GM21515 (cell line): Measurements from ENCODE around the gene PRRT3.
A peak's percentile ranks its signal among the peaks of the same experiment; 100 is the strongest.
"Not testable (repeated sequence)": the region's sequence is repeated elsewhere in the genome, so short reads cannot be mapped to it uniquely, and the experiment has no call there.

ENCODE experiments used
- ATAC-seq: cut with Tn5 transposase; IDR thresholded peaks from one replicate; pipeline ENCODE4 v1.9.1; 2021; ENCODE audit not compliant: unreplicated experiment

Gene PRRT3

DNA sequence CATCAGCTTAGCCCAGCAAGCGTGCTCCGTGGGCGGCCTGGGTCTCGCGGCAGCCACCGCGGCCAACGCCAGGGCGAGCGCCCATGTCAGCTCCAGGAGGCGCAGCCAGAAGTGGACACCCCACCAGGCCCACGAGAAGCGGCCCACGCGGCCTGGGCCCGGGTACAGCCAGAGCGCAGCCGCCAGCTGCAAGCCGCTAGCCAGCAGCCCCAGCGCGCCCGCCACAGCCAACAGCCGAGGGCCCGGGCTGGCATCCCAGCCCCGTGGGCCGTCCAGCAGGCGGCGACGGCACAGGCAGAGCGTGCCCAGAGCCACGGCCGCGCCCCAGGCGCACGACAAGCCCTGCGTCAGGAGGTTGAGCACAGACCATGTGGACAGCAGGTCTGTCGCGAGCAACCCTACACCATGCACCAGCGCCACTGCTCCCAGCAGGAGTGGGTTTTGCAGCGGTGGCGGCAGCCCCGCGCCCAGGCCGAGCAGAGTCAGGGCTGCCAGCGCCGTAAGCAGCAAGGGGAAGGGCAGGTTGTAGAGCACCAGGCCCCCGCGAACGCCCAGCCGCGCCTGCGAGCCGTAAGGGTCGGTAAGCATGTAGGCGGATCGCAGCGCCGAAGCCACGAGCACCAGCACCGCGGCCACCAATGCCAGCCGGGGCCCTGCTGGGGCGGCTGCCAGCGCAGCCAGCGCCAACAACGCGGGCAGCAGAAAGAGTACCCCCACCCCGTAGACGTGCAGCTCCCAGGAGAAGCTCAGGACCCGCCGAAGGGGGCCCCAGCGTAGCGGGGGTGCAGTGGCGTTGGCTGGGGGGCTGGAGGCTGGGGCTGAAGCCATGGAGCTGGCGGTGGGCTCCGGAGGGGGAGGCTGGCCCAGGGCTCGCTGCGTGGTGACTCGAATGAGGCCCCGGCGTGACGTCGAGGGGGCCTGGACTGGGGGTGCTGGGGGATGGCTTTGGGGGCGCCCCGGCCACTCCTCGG is 4.9 kb downstream of the PRRT3 start:
- no peak for ATAC-seq

DNA sequence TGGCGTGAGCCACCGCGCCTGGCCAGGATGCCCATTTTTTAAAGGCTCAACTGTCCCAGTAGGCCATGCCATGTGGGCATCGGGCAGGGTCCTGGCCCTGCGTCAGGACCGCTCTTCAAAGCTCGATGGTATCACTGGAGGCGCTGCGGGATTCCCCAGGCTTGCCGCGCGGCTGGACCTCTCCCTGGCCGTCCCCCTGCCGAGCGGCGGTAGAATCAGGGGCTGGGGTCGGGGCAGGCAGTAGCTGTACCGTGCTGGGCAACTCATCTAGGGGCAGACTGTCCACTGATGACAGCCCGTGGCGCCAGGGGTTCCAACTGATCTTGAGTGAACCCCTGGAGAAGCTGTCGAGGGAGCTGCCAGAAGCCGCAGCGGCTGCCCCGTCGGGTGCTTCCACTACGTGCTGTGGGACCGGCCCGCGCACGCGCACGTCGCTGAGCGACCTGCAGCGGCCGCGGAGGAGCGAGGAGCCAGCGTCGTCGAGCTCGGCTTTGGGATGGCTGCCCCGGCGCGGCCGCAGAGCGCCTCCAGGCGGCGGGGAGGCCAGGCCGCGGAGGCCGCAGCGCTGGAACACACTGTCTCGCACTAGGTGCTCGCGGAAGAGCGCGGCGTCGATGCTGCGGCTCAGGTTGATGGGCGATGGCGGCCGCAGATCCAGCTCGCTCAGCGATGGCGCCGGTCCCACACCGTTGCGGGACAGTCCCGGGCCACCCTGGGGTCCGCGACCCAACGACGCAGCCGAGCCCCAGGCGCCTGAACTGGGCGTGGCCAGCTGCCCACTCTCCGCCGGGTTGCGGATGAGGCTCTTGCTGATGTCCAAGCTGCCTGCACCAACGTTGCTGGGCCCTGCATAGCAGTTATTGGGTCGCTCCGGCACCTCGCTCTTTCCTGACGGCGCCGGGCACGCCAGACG is 5.8 kb downstream of the PRRT3 start:
- no peak for ATAC-seq

DNA sequence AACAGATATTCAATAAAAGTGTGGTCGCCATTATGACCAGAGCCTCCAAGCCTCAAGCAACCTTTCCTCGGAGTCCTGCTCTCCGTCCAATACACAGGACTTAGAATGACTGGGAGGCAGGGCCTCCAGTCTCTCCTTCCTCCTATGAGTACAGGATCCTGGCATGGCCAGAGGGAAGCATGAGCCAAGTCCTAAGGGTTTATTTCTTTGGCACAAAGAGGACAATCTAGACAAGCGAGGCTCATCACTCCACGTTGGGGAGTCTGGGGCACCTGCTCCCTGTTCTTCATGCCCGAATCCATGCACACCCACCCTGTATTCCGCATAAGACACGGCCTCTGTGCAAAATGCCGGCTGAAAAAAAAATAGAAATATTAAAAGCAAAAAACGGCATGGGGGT is 6.8 kb downstream of the PRRT3 start:
- no peak for ATAC-seq

DNA sequence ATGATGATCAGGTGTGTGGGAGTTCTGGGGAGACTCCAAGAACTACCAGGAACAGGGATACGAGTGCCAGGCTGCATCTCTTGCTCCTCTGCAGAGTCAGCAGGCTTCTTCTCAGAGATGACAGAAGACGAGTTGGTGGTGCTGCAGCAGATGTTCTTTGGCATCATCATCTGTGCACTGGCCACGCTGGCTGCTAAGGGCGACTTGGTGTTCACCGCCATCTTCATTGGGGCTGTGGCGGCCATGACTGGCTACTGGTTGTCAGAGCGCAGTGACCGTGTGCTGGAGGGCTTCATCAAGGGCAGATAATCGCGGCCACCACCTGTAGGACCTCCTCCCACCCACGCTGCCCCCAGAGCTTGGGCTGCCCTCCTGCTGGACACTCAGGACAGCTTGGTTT is 7.9 kb downstream of the PRRT3 start:
- no peak for ATAC-seq

DNA sequence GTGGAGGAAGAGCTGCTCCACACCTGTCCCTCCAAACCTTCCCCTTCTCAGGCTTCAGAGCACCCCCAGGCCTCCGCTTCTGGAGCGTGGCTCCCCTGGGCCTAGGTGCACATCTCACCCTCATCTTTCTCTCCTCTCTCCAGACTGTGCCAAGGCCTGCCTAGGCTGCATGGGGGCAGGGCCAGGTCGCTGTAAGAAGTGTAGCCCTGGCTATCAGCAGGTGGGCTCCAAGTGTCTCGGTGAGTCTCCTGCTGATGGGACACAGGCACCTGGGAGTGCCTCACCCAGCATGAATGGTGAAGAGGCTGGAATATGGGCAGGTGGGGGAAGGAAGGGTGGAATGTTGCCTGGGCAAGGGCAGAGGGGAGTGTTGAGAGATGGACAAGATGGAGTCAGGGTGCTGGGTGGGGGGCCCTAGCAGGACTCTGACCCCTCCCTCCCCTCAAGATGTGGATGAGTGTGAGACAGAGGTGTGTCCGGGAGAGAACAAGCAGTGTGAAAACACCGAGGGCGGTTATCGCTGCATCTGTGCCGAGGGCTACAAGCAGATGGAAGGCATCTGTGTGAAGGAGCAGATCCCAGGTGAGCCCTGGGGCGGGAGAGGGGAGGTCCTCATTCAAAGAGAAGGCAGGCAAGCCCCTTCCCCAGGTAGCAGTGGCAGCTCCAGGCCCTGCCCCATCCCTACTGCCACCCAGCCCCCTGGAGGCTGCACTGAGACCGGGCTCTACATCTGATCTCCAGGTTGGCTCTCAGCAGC is 9.1 kb downstream of the PRRT3 start:
- ATAC-seq = no peak

DNA sequence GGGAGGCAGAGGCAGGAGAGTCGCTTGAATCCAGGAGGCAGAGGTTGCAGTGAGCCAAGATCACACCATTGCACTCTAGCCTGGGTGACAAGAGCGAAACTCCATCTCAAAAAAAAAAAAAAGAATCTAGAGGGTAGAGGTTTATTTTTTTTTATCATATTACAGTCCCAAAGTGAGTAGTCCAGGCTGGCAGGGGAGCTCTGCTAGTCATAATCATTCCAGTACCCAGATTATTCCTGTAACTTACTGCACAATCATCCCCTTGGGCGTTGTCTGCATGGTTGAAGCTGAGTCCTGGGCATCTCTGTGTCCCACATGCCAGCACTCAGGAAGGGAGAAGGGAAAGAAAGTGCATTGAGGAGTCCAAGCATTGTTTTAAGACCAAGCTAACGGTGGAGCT is 10.0 kb downstream of the PRRT3 start:
- no peak for ATAC-seq

DNA sequence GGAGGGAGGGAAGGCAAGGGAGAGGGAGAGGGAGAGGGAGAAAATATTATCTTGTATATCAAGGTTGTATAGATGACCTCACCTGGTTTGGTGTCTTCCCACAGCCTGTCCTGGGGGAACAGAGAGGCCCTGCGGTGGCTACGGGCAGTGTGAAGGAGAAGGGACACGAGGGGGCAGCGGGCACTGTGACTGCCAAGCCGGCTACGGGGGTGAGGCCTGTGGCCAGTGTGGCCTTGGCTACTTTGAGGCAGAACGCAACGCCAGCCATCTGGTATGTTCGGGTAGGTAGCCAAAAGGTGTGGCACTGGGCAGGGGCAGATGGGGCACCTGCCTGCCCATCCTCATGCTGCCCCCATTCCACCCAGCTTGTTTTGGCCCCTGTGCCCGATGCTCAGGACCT is 11.5 kb downstream of the PRRT3 start:
- ATAC-seq = no peak

DNA sequence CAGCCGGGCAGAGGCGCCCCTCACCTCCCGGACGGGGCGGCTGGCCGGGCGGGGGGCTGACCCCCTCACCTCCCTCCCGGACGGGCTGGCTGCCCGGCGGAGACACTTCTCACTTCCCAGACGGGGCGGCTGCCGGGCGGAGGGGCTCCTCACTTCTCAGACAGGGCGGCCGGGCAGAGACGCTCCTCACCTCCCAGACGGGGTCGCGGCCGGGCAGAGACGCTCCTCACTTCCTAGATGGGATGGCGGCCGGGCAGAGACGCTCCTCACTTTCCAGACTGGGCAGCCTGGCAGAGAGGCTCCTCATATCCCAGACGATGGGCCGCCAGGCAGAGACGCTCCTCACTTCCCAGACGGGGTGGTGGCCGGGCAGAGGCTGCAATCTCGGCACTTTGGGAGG is 12.3 kb downstream of the PRRT3 start:
- ATAC-seq = not testable (repeated sequence)

DNA sequence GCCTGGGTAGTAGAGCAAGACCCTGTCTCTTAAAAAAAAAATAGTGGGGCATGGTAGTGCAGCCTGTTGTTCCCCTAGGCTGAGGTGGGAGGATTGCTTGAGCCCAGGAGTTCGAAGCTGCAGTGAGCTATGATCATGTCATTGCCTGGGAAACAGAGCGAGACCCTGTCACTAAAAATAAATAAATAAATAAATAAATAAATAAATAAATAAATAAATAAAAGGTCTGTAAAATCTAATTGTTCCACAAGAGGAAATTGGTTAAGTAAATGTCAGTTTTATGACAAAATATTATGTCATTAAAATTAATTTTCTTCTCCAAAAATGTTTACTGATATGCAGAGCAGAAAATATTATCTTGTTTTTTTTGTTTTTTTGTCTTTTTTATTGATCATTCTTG is 13.2 kb downstream of the PRRT3 start:
- no peak for ATAC-seq

DNA sequence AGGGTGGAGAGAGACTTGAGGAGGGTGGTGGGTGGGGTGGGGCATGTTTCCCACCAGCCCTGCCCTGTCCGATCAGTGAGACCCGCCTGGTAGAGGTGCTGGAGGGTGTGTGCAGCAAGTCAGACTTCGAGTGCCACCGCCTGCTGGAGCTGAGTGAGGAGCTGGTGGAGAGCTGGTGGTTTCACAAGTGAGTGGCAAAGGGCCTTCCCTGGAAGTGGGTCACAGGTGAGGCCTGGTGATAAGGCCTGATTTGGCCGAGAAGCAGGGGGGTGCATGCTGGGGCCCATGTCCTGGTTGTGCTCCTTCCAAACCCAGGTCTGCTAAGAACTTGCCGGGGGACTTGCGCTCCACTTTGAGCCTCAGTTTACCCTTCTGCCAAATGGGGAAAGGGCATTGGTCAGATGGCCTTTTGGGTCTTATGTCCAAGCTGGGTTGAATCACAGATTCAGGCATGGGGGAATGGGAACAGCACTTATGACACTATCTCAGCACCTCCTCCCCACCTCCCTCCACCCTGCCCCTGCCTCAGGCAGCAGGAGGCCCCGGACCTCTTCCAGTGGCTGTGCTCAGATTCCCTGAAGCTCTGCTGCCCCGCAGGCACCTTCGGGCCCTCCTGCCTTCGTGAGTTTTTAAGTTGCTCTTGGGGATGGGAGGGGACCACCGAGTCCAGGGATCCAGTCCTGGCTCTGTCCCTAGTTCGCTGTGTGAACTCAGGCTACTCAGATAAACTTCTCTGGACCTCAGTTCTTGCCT is 14.5 kb downstream of the PRRT3 start:
- ATAC-seq = no peak

DNA sequence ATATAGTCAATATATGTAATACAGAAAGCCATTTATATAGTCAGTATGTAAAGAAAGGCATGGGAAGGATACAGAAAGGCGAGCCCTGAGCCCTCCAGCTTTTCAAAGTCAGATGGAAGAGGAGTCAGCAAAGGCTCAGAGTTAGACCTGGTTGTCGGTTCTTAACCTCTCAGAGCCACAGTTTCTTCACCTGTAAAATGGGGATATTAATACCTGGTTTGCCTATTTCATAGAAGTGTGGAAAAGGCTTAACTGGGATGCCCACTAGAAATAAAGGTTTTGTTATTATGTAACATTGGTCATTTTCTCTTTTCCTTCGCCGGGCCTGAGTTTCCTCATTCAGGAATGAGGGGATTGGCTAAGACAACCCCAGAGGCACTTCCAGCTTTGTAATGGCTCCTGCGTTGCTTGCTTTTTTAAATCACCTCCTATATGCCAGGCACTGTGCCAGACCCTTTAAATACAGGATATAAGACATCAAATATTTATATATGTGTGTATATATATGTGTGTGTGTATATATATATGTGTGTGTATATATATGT is 16.2 kb downstream of the PRRT3 start:
- ATAC-seq = no peak

DNA sequence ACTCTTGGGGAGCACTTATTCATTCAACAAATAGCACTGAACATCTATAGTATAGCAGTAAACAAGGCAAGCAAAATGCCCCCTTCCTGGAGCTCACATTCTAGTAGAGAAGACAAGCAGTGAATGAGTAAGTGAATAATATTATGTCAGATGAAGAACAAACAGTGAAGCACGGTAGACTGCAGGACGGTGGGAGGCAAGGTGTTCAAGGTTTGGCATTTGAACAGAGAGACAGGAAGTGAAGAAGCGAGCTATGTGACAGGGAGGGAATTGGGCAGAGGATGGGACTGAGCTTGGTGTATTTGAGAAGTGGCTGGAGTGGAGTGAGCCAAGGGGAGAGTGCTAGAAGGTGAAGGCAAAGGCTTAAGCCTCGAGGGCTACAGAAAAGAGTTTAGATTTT is 17.2 kb downstream of the PRRT3 start:
- no peak for ATAC-seq

DNA sequence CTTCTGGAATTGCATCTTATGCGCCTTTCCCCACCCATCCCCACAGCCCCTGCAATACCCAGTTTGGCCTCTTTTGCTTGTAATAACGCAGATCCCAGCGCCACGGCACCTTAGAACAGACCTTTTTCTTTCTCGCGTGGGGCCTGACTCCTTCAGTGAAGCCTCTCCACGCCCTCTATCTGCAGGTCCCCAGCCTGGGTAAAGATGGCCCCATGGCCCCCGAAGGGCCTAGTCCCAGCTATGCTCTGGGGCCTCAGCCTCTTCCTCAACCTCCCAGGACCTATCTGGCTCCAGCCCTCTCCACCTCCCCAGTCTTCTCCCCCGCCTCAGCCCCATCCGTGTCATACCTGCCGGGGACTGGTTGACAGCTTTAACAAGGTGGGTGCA is 18.0 kb downstream of the PRRT3 start:
- ATAC-seq = no peak

DNA sequence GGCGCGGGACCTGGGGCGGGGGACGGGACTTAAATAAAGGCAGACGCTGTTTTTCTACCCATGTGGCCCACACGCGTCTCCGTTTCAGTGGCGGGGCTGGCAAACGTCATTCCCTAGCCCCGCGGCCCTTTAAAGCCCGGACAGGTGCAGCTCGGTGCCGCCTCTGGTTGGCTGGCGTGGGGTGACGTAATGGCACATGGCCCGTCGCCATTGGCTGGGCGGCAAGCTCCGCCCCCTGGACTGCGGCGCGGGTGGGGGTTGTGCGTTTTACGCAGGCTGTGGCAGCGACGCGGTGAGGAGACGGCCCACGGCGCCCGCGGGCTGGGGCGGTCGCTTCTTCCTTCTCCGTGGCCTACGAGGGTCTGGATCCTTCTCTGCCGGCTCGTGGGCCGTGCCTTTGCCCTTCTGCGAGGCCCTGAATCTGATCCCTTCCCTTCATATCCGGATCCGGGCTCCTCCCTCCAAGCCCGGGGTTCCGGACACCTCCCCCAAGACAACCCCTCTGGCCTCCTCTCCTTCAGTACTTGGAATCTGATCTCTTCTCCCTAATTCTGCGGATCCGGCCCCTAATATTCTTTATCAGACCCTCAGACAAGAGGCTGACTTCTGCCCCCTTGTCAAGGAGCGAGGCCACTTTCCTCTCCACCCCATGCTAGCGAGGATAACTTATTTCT is 18.5 kb downstream of the PRRT3 start, which contains the start of gene CRELD1:
CRELD1 (plus strand) TSS at position 274 of the 674 bp plus-strand sequence. CDS start 605 bp downstream, outside the sequence.
- ATAC-seq = peak; percentile 84

DNA sequence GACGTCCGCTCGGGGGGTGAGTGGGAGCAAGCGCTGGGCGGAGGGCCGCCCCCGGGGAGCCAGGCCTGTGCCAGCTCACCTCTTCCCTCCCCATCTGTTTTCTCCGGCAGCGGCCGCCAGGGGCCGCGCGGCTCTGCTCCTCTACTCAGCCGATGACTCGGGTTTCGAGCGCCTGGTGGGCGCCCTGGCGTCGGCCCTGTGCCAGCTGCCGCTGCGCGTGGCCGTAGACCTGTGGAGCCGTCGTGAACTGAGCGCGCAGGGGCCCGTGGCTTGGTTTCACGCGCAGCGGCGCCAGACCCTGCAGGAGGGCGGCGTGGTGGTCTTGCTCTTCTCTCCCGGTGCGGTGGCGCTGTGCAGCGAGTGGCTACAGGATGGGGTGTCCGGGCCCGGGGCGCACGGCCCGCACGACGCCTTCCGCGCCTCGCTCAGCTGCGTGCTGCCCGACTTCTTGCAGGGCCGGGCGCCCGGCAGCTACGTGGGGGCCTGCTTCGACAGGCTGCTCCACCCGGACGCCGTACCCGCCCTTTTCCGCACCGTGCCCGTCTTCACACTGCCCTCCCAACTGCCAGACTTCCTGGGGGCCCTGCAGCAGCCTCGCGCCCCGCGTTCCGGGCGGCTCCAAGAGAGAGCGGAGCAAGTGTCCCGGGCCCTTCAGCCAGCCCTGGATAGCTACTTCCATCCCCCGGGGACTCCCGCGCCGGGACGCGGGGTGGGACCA is 19.2 kb downstream of the PRRT3 start:
- peak; percentile 73 for ATAC-seq

DNA sequence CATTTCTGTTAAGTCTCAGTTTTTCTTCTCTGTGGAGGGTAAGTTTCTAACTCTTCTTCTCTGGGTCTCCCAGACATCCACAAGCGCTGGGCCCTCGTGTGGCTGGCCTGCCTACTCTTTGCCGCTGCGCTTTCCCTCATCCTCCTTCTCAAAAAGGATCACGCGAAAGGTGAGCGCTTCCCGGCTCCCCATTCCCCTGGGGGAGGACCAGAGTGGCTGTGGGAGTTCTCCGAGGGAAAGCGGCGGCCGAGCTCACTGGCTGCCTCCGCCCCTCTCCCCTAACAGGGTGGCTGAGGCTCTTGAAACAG is 19.7 kb downstream of the PRRT3 start:
- no peak for ATAC-seq

DNA sequence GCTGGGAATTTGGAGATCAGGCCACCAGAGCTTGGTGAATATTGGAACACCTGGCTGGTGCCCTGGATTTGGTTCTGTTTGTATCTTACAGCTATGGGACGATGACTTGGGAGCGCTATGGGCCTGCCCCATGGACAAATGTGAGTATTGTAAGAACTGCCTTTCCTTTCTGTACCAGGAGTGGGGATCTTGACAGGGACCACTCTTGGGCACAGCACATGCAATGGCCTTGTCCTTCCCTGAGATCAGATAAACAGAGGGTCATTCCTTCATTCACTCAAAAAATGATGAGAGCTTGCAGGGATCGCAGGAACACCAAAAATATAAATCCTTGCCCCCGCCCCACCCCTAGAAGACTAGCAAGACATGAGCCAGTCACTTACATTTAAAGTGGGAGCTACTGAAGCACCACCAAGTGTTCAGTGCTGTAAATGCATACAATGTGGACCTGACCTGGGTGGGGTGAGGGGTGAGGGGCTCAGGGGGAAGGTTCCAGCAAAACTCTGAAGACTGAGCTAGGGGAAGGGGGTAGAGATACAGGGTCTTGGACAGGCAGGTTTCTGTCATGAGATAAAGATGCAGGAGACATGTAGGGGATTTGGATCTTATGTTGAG is 21.3 kb downstream of the PRRT3 start:
- no peak for ATAC-seq

DNA sequence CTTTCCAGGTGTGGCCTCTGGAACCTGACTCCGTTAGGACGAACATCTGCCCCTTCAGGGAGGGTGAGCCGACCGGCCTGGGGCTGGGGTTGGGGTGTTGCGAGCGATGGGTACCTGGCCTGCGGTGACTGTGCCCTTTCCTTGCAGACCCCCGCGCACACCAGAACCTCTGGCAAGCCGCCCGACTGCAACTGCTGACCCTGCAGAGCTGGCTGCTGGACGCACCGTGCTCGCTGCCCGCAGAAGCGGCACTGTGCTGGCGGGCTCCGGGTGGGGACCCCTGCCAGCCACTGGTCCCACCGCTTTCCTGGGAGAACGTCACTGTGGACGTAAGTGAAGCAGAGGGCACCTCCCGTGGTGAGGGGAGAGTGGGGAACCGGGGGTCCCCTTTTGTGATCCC is 24.1 kb downstream of the PRRT3 start:
- ATAC-seq = no peak
